Esophagus muscularis mucosa (tissue), 4 donors: ENCODE measurements around the gene UGDH.

Source experiments
- CTCF ChIP-seq, 3 experiments: fragments of 200-600 bp in 2 of 3; fragments of 450-650 bp in 1 of 3; sonication (generic) in 2 of 3; IDR thresholded peaks; one replicate each; pipeline ENCODE4 v1.5.1; 2017 to 2019; ENCODE audit warnings: antibody characterized with exemption in 3 of 3, mild to moderate bottlenecking in 2 of 3, moderate library complexity in 1 of 3
- EP300 ChIP-seq: sonication (generic); formaldehyde crosslinking; IDR thresholded peaks from one replicate; pipeline ENCODE4 v1.6.1; 2017; ENCODE audit warnings: antibody characterized with exemption
- POLR2A ChIP-seq: fragments of 450-650 bp; IDR thresholded peaks from one replicate; pipeline ENCODE4 v1.6.1; 2017; ENCODE audit warnings: antibody characterized with exemption, moderate library complexity, mild to moderate bottlenecking, low read depth
- POLR2AphosphoS5 ChIP-seq, 2 donors: sonication (generic); formaldehyde crosslinking; IDR thresholded peaks; one replicate each; pipeline ENCODE4 v1.6.1; 2017; ENCODE audit warnings: antibody characterized with exemption in 2 of 2

GRCh38 chr4:39530682-39531081 is 3.4 kb upstream of the UGDH start:
- TF ChIP-seq POLR2A (no peak), CTCF (IDR thresholded peaks at IDR 0.05) (no peak), POLR2AphosphoS5 (IDR thresholded peaks at IDR 0.05) (no peak), EP300 (no peak)
